HCT116 (cell line): ENCODE results near the gene EML1.

Source experiments
- CTCF ChIP-seq, 3 experiments: fragments of 200-600 bp in 1 of 3; sonication (generic) in 1 of 3; IDR thresholded peaks in 2 of 3; conservative IDR thresholded peaks in 1 of 3; 2 replicates each; pipeline ENCODE4 v1.5.1; 2012 to 2017; ENCODE audit warnings: low read depth in 2 of 3, low read length in 2 of 3, antibody characterized with exemption in 1 of 3, borderline replicate concordance in 1 of 3, control low read depth in 1 of 3, mild to moderate bottlenecking in 1 of 3, mixed read lengths in 1 of 3, mixed run types in 1 of 3, moderate library complexity in 1 of 3; ENCODE audit not compliant: insufficient read depth in 1 of 3
- EZH2 ChIP-seq: fragments of 200-600 bp; sonication (generic); IDR thresholded peaks from 2 replicates; pipeline ENCODE4 v1.6.1; 2017; ENCODE audit warnings: antibody characterized with exemption, mixed run types
- EZH2phosphoT487 ChIP-seq: fragments of 200-600 bp; IDR thresholded peaks from 2 replicates; pipeline ENCODE4 v1.6.1; 2018; ENCODE audit warnings: antibody characterized with exemption, borderline replicate concordance
- FOSL1 ChIP-seq: IDR thresholded peaks from 2 replicates; pipeline ENCODE4 v1.6.1; 2012; ENCODE audit warnings: low read depth
- MAX ChIP-seq: IDR thresholded peaks from 2 replicates; pipeline ENCODE4 v1.6.1; 2012
- POLR2AphosphoS5 ChIP-seq: IDR thresholded peaks from 2 replicates; pipeline ENCODE4 v1.6.1; 2011; ENCODE audit warnings: mild to moderate bottlenecking, low read depth, low read length, moderate library complexity
- REST ChIP-seq: IDR thresholded peaks from 2 replicates; pipeline ENCODE4 v1.6.1; 2012; ENCODE audit warnings: low read depth
- ZBTB33 ChIP-seq: IDR thresholded peaks from 2 replicates; pipeline ENCODE4 v1.6.1; 2011; ENCODE audit warnings: mild to moderate bottlenecking, low read length, moderate library complexity; ENCODE audit not compliant: insufficient replicate concordance; ENCODE audit errors: extremely low read depth
- ZNF274 ChIP-seq: fragments of 200-500 bp; sonication (Bioruptor generic); IDR thresholded peaks from 2 replicates; pipeline ENCODE4 v1.6.1; 2014; ENCODE audit warnings: mild to moderate bottlenecking, low read depth, low read length, inconsistent platforms

- TF ChIP-seq ZNF274, result no peak
- TF ChIP-seq POLR2AphosphoS5, result no peak
- TF ChIP-seq MAX, result no peak
- no peak for TF ChIP-seq CTCF (IDR thresholded peaks at IDR 0.05 in 2 of 3, conservative IDR thresholded peaks at IDR 0.05 in 1 of 3; ENCODE audit: borderline replicate concordance in 1 of 3, insufficient read depth in 1 of 3, low read depth in 2 of 3, low read length in 2 of 3)
- TF ChIP-seq REST, result no peak
- no peak for TF ChIP-seq EZH2phosphoT487
- no peak for TF ChIP-seq FOSL1
- no peak for TF ChIP-seq ZBTB33
- TF ChIP-seq EZH2, result no peak
Observed at GRCh38 chr14:99841436-99842071, 48.3 kb downstream of the EML1 start.
